ENCODE data around the gene TCAP.
"Not testable (repeated sequence)": the region's sequence is repeated elsewhere in the genome, so short reads cannot be mapped to it uniquely, and the experiment has no call there.

Gene TCAP

GRCh38 chr17:39706383-39706782 lies 41.2 kb downstream of the TCAP start:
- DNase-seq, result no peak

DNA sequence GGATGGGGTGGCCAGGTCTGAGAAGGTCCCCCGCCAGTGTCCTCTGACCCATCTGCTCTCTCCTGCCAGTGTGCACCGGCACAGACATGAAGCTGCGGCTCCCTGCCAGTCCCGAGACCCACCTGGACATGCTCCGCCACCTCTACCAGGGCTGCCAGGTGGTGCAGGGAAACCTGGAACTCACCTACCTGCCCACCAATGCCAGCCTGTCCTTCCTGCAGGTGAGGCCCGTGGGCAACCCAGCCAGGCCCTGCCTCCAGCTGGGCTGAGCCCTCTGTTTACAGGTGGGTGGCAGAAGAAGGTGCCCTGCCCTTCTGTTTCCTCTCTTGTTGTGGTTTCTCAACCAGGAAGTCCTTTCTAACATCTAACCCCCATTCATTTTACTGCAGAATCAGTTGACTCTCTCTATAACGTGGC lies 41.8 kb downstream of the TCAP start:
- no peak for DNase-seq

- no peak for DNase-seq
Observed at GRCh38 chr17:39709319-39709997, 44.3 kb downstream of the TCAP start.

- no peak for DNase-seq
Observed at GRCh38 chr17:39709998-39710964, 45.1 kb downstream of the TCAP start.

- DNase-seq, result not testable (repeated sequence)
Observed at GRCh38 chr17:39711071-39711470, 45.9 kb downstream of the TCAP start.

DNA sequence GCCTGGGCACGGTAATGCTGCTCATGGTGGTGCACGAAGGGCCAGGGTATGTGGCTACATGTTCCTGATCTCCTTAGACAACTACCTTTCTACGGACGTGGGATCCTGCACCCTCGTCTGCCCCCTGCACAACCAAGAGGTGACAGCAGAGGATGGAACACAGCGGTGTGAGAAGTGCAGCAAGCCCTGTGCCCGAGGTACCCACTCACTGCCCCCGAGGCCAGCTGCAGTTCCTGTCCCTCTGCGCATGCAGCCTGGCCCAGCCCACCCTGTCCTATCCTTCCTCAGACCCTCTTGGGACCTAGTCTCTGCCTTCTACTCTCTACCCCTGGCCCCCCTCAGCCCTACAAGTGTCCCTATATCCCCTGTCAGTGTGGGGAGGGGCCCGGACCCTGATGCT lies 46.7 kb downstream of the TCAP start:
- no peak for DNase-seq

DNA sequence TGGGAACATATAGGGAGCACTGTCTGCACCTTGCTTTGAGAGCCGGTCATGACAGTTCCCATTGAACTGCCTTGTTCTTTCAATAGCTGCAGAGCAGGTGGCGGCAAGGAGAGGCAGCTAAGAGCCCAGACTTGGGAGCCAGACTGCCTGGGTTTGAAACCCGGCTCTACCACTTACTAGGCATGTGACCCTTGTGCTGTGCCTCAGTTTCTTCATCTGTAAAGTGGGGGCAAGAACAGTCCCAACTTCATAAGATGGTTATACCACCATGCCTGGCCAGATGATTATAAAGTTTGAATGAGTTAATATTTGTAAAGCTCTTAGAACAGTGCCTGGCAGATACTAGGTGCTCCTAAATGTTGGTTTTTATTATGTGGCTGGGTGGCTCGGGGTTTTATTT lies 49.1 kb downstream of the TCAP start:
- no peak for DNase-seq

DNA sequence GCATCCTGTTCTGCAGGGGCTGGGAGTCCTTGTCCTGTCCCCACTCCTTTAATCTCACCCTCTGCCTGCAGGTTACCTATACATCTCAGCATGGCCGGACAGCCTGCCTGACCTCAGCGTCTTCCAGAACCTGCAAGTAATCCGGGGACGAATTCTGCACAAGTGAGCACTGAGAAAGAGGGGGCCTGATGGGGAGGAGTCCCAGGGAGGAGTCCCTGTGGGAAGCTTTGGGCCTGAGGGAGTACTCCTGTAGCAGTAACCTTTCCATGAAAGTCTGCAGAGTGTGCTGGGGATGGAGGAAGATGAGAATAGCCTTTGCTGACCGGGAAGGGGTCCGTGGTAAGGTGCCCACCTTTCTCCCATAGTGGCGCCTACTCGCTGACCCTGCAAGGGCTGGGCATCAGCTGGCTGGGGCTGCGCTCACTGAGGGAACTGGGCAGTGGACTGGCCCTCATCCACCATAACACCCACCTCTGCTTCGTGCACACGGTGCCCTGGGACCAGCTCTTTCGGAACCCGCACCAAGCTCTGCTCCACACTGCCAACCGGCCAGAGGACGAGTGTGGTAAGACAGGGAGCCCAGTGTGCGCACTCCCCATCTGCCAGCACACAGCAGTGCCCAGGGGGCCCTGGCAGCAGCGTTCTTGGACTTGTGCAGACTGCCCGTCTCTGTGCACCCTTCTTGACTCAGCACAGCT lies 50.4 kb downstream of the TCAP start:
- no peak for DNase-seq

Measured in stimulated activated CD4-positive, alpha-beta T cell treated with anti-CD3 and anti-CD28 coated beads, Interleukin-2, amount 100 ng/mL, for 24 hours (primary cell).